Measurements from ENCODE around the gene POTEB3. TPM values are rescaled to one million over a fixed set of nuclear protein-coding genes. Genes with fewer than 3 reads are reported as not detected.
"Not testable (repeated sequence)": the region's sequence is repeated elsewhere in the genome, so short reads cannot be mapped to it uniquely, and the experiment has no call there.

The POTEB3 gene
- total and polyA plus RNA-seq, 2 experiments from 2014 or later = not detected

GRCh38 chr15:21368625-21369024 lies 71.7 kb downstream of the POTEB3 start:
- H3K27ac ChIP-seq (ENCODE audit: low read depth); H3K4me2 ChIP-seq; H3K4me3 Mint-ChIP-seq; H3K4me1 ChIP-seq (ENCODE audit: insufficient read depth); DNase-seq (ENCODE audit: low spot score); H3K9me2 ChIP-seq (ENCODE audit: insufficient read depth); H3K27me3 Mint-ChIP-seq (ENCODE audit: insufficient read depth, low read depth, poor library complexity); H3K9me3 Mint-ChIP-seq; H3K36me3 Mint-ChIP-seq (ENCODE audit: low read depth); H3K79me2 ChIP-seq (replicated peaks; ENCODE audit: insufficient read depth); H3K27me3 ChIP-seq (ENCODE audit: insufficient read depth); H4K20me1 ChIP-seq (replicated peaks; ENCODE audit: insufficient read depth); H3K27ac Mint-ChIP-seq; H3K4me1 Mint-ChIP-seq; H3K4me3 ChIP-seq; H3K36me3 ChIP-seq (ENCODE audit: insufficient read depth); H3F3A ChIP-seq (replicated peaks; ENCODE audit: low read depth); H2AFZ ChIP-seq; ATAC-seq: not testable (repeated sequence)

Small RNA genes within 50 kb of the gene (microRNA-seq; reads per million reads assigned to microRNA genes)
- not detected for gene MIR3118-3

Small RNA genes within 50 kb of the gene (small RNA-seq; reads per million reads assigned to genes)
- not detected for gene GRAMD4P6 (ENCODE audit: low replicate concordance)
- not detected for gene MIR3118-3 (ENCODE audit: low replicate concordance)
- gene RF00026 (ENCODE audit: low replicate concordance) = not detected
